WTC11 (cell line): ENCODE data around the gene TBC1D17. TPM values are rescaled to one million over a fixed set of nuclear protein-coding genes. Genes with fewer than 3 reads are reported as not detected.

Source experiments
- ATAC-seq: fragments of 200-7000 bp; cut with Tn5 transposase; 2 replicates; pipeline ENCODE4 v1.10.0; 2021; ENCODE audit warnings: mild to moderate bottlenecking, moderate library complexity
- CTCF ChIA-PET: fragments of 300-600 bp; sonication (Branson Sonifier 250); formaldehyde crosslinking; loops from one replicate; lab custom pipeline; 2021; ENCODE audit warnings: antibody characterized with exemption; lab: Charles Lee
- POLR2A ChIA-PET: fragments of 350-600 bp; sonication (Branson Sonifier 250); formaldehyde crosslinking; loops from one replicate; lab custom pipeline; 2021; ENCODE audit warnings: antibody characterized with exemption; lab: Charles Lee
- DNase-seq: peaks from one replicate; pipeline ENCODE4 v3.0.0; 2021; ENCODE audit warnings: low spot score
- H3K27ac Mint-ChIP-seq: 2 replicates; pipeline ENCODE4 v1.8.0; 2021; ENCODE audit warnings: mixed read lengths
- H3K27me3 Mint-ChIP-seq: 2 replicates; pipeline ENCODE4 v1.8.0; 2021; ENCODE audit warnings: low read depth, mild to moderate bottlenecking, moderate library complexity, mixed read lengths
- H3K36me3 Mint-ChIP-seq: 2 replicates; pipeline ENCODE4 v1.8.0; 2021; ENCODE audit warnings: mixed read lengths
- H3K4me1 Mint-ChIP-seq: 2 replicates; pipeline ENCODE4 v1.8.0; 2022; ENCODE audit warnings: mixed read lengths
- H3K4me3 Mint-ChIP-seq: 2 replicates; pipeline ENCODE4 v1.8.0; 2021; ENCODE audit warnings: mild to moderate bottlenecking, moderate library complexity, mixed read lengths
- H3K9me3 Mint-ChIP-seq: 2 replicates; pipeline ENCODE4 v1.8.0; 2021; ENCODE audit warnings: mixed read lengths
- ATF1 ChIP-seq: sonication (generic); formaldehyde crosslinking; IDR thresholded peaks from 2 replicates; pipeline ENCODE4 v1.8.1; 2023; ENCODE audit warnings: mild to moderate bottlenecking, moderate library complexity, missing genetic modification reagents
- ATF2 ChIP-seq: sonication (generic); formaldehyde crosslinking; IDR thresholded peaks from 2 replicates; pipeline ENCODE4 v1.8.1; 2022; ENCODE audit warnings: low read depth, missing genetic modification reagents, borderline replicate concordance
- CREB1 ChIP-seq: sonication (generic); formaldehyde crosslinking; IDR thresholded peaks from 2 replicates; pipeline ENCODE4 v1.8.0; 2023; ENCODE audit warnings: mild to moderate bottlenecking, missing genetic modification reagents
- FOXP4 ChIP-seq: sonication (generic); formaldehyde crosslinking; IDR thresholded peaks from 2 replicates; pipeline ENCODE4 v1.8.0; 2022; ENCODE audit warnings: mild to moderate bottlenecking, missing genetic modification reagents
- HMGXB4 ChIP-seq: sonication (generic); formaldehyde crosslinking; IDR thresholded peaks from 2 replicates; pipeline ENCODE4 v1.8.1; 2023; ENCODE audit warnings: mild to moderate bottlenecking, moderate library complexity, missing genetic modification reagents
- MXD4 ChIP-seq: fragments of 250-450 bp; sonication (Bioruptor Pico); IDR thresholded peaks from 2 replicates; pipeline ENCODE4 v1.8.0; 2021; ENCODE audit warnings: mild to moderate bottlenecking, moderate library complexity, borderline replicate concordance
- MYBL2 ChIP-seq: sonication (generic); formaldehyde crosslinking; IDR thresholded peaks from 2 replicates; pipeline ENCODE4 v1.8.1; 2023; ENCODE audit warnings: mild to moderate bottlenecking, moderate library complexity, missing genetic modification reagents
- PRDM15 ChIP-seq: sonication (generic); formaldehyde crosslinking; IDR thresholded peaks from 2 replicates; pipeline ENCODE4 v1.8.0; 2022; ENCODE audit warnings: missing genetic modification reagents
- ZNF281 ChIP-seq: sonication (generic); formaldehyde crosslinking; IDR thresholded peaks from 2 replicates; pipeline ENCODE4 v1.8.0; 2023; ENCODE audit warnings: mild to moderate bottlenecking, missing genetic modification reagents
- ZNF425 ChIP-seq: fragments of 250-450 bp; sonication (Bioruptor Pico); conservative IDR thresholded peaks from 2 replicates; pipeline ENCODE4 v1.9.0; 2021; ENCODE audit warnings: mild to moderate bottlenecking
- ZNF532 ChIP-seq: fragments of 250-450 bp; sonication (Bioruptor Pico); IDR thresholded peaks from 2 replicates; pipeline ENCODE4 v1.9.0; 2021; ENCODE audit warnings: mild to moderate bottlenecking, borderline replicate concordance
- ZNF671 ChIP-seq: fragments of 250-450 bp; sonication (Bioruptor Pico); IDR thresholded peaks from 2 replicates; pipeline ENCODE4 v1.8.0; 2021; ENCODE audit warnings: mild to moderate bottlenecking
- total RNA-seq: library from RNA; stranded (reverse); gene quantifications from 3 replicates; pipeline ENCODE4 v1.2.3, GENCODE V29; 2021

The TBC1D17 gene
- total RNA-seq, 1 experiment from 2014 or later: 52.8 TPM

- ATAC-seq (no peak), DNase-seq (no peak)
- Mint-ChIP-seq H3K4me3 (no peak overlapping the region), H3K9me3 (no peaks in the 10 kb centered on the region)
- CTCF ChIA-PET: interaction anchor here (0.5 to 1.8 kb wide), 6 partner anchors 8 to 143 kb away, joined by 3 to 6 read pairs (median 5); no protein-coding TSS in a partner anchor
- TF ChIP-seq ZNF671 (CRISPR knock-in tag) (no peak), ATF2 (no peak), ZNF532 (CRISPR knock-in tag) (no peak), PRDM15 (CRISPR knock-in tag) (no peak), HMGXB4 (CRISPR knock-in tag) (no peak), FOXP4 (CRISPR knock-in tag) (no peak), ZNF281 (CRISPR knock-in tag) (no peak), ATF1 (CRISPR knock-in tag) (no peak), ZNF425 (no peak), CREB1 (CRISPR knock-in tag) (no peak), MXD4 (CRISPR knock-in tag) (no peak), MYBL2 (CRISPR knock-in tag) (no peak)
- TF ChIP-seq, all 79 proteins: peak for 0
- POLR2A ChIA-PET: interaction anchor here (0.6 to 1.6 kb wide), 3 partner anchors 17 to 64 kb away, joined by 4 to 7 read pairs (median 4); partner anchors contain the start of genes AKT1S1 and TBC1D17
- H3K36me3 Mint-ChIP-seq: 0 out of 2 replicates have a peak, but pooled peaks cover 7% of the 10 kb centered on the region
- peaks cover 15% of the 10 kb centered on the region for H3K4me1 Mint-ChIP-seq
- H3K27me3 Mint-ChIP-seq: peaks cover 43% of the 10 kb centered on the region
- no peak overlapping the region for H3K27ac Mint-ChIP-seq
Measured at GRCh38 chr19:49894011-49894664, 16.6 kb downstream of the TBC1D17 start.
